ENCODE data around the gene ID3.

DNA sequence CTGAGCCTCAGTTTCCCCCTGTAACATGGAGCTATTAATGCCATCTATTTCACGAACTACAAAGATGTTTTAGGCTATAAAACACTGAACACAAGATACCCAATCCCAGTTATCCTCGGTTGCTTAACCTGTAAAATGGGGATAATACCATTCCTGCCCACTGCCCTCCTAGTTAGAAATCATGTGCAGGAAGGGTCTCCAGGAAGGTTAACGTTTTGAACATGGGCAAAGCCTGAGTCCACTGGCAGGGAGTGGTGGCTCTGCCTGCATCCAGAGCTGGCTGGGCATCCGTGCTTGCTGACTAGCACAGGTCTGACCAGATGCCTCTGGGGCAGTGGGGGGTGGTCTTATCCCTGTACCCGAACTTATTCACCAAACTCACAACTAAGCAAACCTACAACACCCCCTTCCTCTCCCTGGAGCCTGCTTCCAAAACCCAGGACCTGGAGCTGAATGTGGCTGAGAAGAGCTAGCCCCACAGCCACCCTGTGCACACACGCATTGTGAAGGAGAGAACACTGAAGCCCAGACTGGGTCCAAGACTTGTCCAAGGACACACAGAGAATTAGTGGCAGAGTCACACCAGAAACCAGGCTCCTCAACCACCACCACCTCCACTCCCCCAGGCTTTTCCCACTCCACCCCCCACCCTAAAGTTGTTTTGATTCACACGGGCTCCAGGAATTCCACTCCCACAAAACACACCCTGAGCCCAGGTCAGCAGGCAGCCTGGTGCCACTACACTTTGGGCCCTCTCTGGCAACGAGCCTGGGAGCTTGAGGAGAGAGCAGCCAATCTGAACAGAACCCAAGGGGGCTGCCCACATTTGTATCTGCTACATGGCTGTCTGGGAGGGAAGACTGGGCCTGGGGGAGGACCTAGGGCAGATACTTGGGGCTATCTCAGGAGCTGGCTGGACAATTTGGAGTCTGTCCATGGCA is 29.9 kb downstream of the ID3 start:
- TF ChIP-seq, protein P1, sequence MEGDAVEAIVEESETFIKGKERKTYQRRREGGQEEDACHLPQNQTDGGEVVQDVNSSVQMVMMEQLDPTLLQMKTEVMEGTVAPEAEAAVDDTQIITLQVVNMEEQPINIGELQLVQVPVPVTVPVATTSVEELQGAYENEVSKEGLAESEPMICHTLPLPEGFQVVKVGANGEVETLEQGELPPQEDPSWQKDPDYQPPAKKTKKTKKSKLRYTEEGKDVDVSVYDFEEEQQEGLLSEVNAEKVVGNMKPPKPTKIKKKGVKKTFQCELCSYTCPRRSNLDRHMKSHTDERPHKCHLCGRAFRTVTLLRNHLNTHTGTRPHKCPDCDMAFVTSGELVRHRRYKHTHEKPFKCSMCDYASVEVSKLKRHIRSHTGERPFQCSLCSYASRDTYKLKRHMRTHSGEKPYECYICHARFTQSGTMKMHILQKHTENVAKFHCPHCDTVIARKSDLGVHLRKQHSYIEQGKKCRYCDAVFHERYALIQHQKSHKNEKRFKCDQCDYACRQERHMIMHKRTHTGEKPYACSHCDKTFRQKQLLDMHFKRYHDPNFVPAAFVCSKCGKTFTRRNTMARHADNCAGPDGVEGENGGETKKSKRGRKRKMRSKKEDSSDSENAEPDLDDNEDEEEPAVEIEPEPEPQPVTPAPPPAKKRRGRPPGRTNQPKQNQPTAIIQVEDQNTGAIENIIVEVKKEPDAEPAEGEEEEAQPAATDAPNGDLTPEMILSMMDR (IDR thresholded peaks at IDR 0.05): no peak
- no peak for TF ChIP-seq POLR2AphosphoS5 (IDR thresholded peaks at IDR 0.05)
- no peak for TF ChIP-seq POLR2A (IDR thresholded peaks at IDR 0.05)
- no peak for TF ChIP-seq EP300 (IDR thresholded peaks at IDR 0.05)

Measured in suprapubic skin (tissue), 4 donors.